GM18520 (cell line): ENCODE data around the gene ABLIM3.
"Not testable (repeated sequence)": the region's sequence is repeated elsewhere in the genome, so short reads cannot be mapped to it uniquely, and the experiment has no call there.

Source experiments
- ATAC-seq: cut with Tn5 transposase; IDR thresholded peaks from one replicate; pipeline ENCODE4 v1.9.1; 2021; ENCODE audit not compliant: unreplicated experiment

Gene ABLIM3

DNA sequence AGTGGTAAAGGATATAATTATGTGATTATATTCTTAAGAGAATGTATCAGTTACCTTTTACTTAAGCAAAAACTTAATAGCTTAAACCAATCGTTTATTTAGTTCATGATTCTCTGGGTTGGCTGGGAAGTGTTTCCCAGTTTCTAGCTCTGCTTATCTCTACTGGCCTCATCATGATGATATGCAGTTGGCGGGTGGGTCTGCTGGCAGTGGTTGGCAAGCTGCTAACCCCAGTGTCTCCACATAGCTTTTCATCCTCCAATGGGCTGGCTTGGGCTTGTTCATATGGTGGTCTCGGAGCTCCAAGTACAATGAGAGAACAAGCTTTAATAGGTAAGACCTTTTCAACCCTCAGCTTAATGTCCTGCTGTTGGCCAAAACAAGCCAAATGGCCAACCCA lies 43.8 kb downstream of the ABLIM3 start:
- ATAC-seq, result no peak

DNA sequence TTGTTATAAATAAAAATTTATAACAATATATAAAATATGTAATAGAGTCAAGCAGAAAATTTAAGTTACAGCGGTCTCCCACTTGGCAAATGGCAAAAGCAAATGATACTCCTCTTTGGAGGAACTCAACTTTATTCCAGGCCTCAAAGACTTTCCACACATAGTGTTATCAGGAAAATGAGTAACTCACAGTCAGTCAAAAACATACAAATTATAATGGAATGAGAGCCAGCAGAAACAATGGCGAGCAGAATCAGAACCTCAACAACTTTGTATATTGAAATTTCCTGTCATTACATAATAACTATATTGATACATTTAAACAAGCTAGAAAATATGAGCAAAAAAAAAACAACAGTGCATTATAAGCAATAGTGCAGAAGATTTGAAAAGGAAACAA lies 45.2 kb downstream of the ABLIM3 start:
- no peak for ATAC-seq

- ATAC-seq, result not testable (repeated sequence)
Observed at GRCh38 chr5:149187617-149188016, 46.3 kb downstream of the ABLIM3 start.

DNA sequence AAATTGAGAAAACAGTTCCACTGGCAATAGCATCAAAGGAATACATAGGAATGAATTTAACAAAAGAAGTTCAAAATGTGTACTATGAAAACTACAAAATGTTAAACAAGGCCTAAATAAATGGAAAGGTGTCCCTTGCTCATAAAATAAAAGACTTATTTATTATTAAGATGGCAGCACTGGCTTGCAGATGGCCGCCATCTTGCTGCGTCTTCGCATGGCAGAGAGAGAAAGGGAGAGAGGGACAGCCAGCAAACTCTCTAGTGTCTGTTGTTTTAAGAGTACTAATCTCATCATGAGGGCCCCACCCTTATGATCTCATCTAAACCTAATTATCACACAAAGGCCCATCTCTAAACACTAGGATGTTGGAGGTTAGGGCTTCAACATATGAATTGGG lies 47.1 kb downstream of the ABLIM3 start:
- no peak for ATAC-seq

GRCh38 chr5:149195337-149195887 lies 54.1 kb downstream of the ABLIM3 start:
- no peak for ATAC-seq

- ATAC-seq, result no peak
Observed at GRCh38 chr5:149195962-149196361, 54.7 kb downstream of the ABLIM3 start.

GRCh38 chr5:149198148-149198547 lies 56.9 kb downstream of the ABLIM3 start:
- ATAC-seq, result no peak

DNA sequence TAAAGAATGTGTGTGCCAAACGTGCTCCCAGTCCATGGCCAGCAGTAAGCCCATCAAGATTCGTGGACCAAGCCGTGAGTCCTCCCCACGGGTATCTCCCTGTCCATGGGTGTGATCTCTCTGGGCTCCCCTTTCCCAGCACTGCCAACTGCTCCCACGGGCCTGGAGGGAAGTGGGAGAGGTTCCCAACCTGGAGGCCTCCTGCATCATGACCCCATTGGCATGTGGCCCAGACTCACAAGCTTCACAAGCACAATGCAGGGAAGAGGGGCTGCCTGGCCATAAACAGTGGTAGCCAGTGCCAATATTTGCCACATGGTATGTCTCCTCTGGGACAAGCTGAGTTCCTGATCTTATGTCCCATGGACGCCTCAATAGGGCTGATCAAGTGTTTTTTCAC lies 59.1 kb downstream of the ABLIM3 start:
- ATAC-seq, result no peak

DNA sequence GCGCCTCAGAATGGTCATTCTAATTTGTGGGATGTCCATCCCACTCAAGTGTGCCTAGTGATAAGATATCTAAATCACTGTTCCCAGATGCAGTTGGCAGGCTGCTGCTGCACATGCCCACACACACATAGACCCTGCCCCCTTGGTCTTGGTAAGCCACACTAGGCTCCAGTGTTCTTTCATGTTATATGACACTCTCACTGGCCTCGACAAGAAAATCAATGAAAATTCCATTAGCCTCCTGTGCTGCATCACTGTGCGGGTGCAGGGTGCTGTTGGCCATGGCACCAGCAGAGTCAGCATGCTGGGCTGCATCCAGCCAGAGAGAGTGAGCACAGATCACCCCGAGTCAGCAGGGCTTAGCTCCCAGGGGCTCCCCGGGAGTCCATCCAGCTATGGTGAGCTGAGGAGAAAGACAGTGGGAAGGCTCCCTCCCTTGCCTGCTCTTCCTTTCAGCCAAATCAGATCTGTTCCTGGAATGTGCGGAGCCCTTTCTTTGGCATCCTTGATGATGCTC lies 59.9 kb downstream of the ABLIM3 start:
- no peak for ATAC-seq

DNA sequence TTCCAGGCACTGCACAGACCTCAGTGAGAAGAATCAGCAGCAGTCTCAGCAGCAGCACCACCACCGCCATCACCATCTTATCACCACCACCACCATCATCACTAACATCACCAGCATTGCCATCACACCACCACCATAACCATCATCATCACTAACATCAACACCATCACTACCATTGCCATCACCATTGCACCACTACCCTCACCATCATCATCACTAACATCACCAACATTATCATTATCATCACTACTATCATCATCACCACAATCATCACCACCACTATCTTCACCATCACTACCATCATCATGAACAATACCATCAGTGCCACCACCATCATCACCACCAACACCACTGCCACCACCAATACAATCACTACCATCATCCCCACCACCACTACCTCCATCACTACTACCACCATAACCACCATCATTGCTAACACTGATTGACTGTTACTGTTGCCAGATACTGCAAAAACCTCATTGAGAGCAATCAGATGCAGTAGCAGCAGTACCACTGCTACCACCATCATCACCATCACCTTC lies 61.7 kb downstream of the ABLIM3 start:
- ATAC-seq, result no peak

DNA sequence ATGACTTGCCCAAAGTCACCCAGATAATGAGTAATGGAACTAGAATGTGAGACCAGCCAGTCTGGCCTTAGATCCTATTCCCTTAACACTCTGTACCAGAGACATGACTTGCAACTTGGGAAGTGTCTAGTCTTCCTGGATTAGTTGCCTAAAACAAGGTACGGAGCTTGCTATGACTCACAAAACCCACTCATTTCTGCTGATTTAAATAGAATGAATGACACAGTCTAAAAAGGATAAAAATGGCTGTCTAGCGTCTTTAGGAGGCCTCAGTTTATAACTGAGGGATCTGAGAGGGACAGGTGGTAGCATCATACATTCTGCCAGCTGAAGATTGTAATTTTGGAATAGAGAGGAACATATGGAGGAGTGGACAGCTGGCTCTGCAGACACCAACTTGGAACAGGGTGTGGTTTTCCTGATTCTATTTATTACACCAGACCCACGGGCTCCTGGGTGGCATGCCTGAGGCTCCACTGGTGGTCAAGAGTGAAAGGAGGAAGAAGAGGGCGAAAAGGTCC lies 62.7 kb downstream of the ABLIM3 start:
- ATAC-seq, result no peak

DNA sequence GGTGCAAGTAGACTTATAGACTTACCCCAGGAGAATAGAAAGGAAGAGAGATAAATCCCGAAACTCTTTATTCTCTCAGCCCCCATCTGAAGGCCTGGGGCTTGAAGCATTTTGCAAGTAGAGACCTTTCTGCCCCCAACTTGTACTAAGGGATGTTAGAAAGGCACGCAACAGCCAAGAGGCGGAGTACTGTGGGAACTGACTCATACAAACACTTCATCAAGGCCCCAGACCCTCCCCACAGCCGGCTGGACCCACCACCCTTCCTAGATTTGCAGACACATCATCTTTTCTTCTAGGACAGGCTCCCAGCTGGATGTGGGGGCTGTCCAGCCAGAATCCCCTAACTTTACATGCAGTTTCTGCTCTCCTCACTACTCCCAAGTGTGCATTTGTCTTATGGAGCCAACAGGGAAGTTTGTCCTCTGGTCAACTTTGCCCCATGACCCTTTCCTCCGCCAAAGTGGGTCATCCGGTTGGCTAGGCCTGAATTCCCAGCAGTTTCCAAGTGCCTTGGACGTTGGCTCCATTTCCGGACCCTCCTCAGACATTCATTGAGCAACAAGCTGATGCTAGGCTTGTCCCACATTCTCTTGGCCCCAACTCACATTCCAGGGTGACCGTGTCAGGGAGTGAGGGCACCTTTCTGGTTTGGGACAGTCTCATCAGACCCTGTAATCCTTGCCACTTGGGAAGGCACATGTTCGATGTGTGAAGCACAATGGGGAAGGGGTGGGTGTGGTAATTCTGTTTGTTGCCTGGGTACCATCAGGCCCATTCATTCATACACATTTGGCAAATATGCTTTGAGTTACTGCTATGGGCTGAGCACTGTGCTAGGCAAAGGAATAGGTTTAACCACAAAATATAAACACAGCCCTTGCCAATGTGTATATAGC lies 64.6 kb downstream of the ABLIM3 start:
- no peak for ATAC-seq

GRCh38 chr5:149206524-149207141 lies 65.3 kb downstream of the ABLIM3 start:
- no peak for ATAC-seq

GRCh38 chr5:149207831-149208230 lies 66.5 kb downstream of the ABLIM3 start:
- ATAC-seq, result no peak

- no peak for ATAC-seq
Observed at GRCh38 chr5:149210225-149210624, 68.9 kb downstream of the ABLIM3 start.

DNA sequence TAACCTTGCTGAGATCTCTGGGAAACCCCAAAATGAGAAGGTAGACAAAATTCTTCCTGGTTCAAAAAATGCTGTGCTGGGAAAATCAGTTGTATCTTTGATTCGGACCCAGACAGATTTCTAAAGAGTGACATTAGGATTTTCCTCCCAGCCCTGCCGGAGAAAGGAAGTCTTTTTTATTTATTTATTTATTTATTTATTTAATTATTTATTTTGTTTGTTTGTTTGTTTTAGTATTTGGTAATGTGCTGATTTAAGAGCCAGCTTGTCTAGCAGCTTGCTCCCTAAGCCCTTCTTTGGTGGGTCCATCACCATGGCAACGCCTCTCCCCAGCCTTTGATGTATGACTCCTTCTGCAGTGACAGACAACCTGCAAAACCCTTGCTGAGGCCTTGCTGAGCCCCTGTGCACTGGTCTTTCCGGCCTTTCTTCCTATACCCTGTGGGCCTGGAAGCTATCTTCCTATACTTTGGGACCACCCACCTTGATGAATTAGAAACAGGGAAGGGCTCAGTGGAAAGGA lies 69.7 kb downstream of the ABLIM3 start:
- no peak for ATAC-seq

DNA sequence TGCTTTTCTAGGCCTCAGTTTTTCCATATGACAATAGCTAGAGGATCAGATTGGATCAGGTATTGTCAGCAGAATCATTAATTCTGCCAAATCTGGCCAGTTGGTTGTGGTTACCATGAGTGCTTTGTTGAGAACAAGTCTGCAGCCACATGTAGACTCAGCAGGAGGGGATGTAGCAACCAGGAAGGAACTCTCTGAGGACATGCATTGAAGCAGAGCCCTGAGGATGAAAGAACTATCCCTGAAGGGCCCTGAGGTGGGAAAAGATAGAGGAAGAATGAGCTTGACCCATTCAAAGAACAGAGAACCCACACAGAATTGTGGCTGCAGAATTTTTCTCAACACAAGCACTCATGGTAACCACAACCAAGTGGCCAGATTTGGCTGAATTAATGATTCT lies 70.3 kb downstream of the ABLIM3 start:
- no peak for ATAC-seq

DNA sequence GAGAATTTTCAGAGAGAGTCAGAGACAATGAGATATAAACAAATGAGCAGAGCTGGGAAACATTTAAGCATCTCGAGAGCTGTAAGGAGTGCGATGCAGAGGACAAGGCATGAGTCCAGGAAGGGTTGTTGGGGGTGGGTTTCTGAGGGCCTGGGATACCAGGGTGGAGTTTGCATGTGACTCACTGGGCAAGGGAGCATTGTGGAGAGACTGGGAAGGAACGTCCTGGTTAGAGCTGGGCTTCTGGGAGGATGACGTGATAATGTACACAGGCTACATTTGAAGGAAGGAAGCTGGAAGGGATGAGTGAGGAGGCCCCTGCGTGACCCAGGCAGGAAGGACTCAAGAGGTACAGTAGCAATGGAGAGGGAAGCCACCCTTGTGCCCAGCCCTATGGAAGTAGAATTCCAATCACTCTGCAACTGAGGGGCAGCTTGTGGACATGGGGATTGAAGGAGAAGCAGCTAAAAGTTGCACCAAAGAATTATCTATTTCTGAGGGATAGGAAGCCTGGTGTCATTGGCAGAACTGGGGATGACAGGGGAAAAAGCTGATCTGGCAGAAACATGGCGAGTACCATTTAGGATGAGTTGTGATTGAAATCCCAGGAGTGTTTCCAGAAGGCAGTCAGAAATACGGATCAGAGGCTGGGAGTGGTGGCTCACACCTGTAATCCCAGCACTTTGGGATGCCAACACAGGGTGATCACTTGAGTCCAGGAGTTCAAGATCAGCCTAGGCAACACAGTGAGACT lies 71.1 kb downstream of the ABLIM3 start:
- no peak for ATAC-seq

- no peak for ATAC-seq
Observed at GRCh38 chr5:149213264-149213880, 72.1 kb downstream of the ABLIM3 start.

GRCh38 chr5:149215478-149216090 lies 74.3 kb downstream of the ABLIM3 start:
- ATAC-seq, result no peak
